Keratinocyte (primary cell): Measurements from ENCODE around the gene TSEN34. TPM values are rescaled to one million over a fixed set of nuclear protein-coding genes. Genes with fewer than 3 reads are reported as not detected.
"Not testable (repeated sequence)": the region's sequence is repeated elsewhere in the genome, so short reads cannot be mapped to it uniquely, and the experiment has no call there.

ENCODE experiments used
- DNase-seq: peaks from one replicate; pipeline ENCODE4 v3.0.0-alpha.2; 2011; ENCODE audit warnings: low read depth, missing footprints, low spot score
- FAIRE-seq: peaks from 2 replicates; lab custom pipeline; 2011; peaks lifted over from hg19 to GRCh38; lab: Jason Lieb, UNC
- H2AFZ ChIP-seq: 2 replicates; pipeline ENCODE4 v1.6.0; 2012; ENCODE audit warnings: low read length, control low read depth, inconsistent platforms; ENCODE audit not compliant: control insufficient read depth
- H3K27ac ChIP-seq: 2 replicates; pipeline ENCODE4 v1.5.1; 2011; ENCODE audit warnings: low read length; ENCODE audit not compliant: control insufficient read depth, insufficient read depth
- H3K27me3 ChIP-seq: 3 replicates; pipeline ENCODE4 v1.6.0; 2011; ENCODE audit warnings: low read length; ENCODE audit not compliant: control insufficient read depth, insufficient read depth; ENCODE audit errors: extremely low read depth
- H3K36me3 ChIP-seq, 2 experiments: 2 replicates in 1 of 2; 3 replicates in 1 of 2; pipeline ENCODE4 v1.5.1; 2011; ENCODE audit warnings: low read length in 2 of 2, mild to moderate bottlenecking in 1 of 2; ENCODE audit not compliant: control insufficient read depth in 2 of 2, insufficient read depth in 2 of 2; ENCODE audit errors: extremely low read depth in 1 of 2
- H3K4me1 ChIP-seq: 3 replicates; pipeline ENCODE4 v1.5.1; 2011; ENCODE audit warnings: low read length; ENCODE audit not compliant: control insufficient read depth, insufficient read depth; ENCODE audit errors: extremely low read depth
- H3K4me2 ChIP-seq: 3 replicates; pipeline ENCODE4 v1.6.0; 2011; ENCODE audit warnings: low read depth, low read length; ENCODE audit not compliant: control insufficient read depth, insufficient read depth; ENCODE audit errors: extremely low read depth
- H3K4me3 ChIP-seq, 3 experiments: fragments of 200-600 bp in 1 of 3; sonication (generic) in 1 of 3; 2 replicates in 2 of 3; 3 replicates in 1 of 3; pipeline ENCODE4 v1.5.1; 2011 to 2016; ENCODE audit warnings: low read length in 3 of 3, mild to moderate bottlenecking in 3 of 3, control low read depth in 2 of 3, inconsistent platforms in 1 of 3, low read depth in 1 of 3, mixed read lengths in 1 of 3, mixed run types in 1 of 3, moderate library complexity in 1 of 3; ENCODE audit not compliant: control insufficient read depth in 2 of 3, insufficient read depth in 2 of 3; ENCODE audit errors: extremely low read depth in 1 of 3
- H3K79me2 ChIP-seq: 2 replicates; pipeline ENCODE4 v1.6.0; 2012; ENCODE audit warnings: low read length; ENCODE audit not compliant: control insufficient read depth, insufficient read depth
- H3K9ac ChIP-seq: 3 replicates; pipeline ENCODE4 v1.6.0; 2011; ENCODE audit warnings: low read length; ENCODE audit not compliant: control insufficient read depth, insufficient read depth; ENCODE audit errors: extremely low read depth
- H3K9me1 ChIP-seq: 3 replicates; pipeline ENCODE4 v1.6.0; 2011; ENCODE audit warnings: low read length; ENCODE audit not compliant: control insufficient read depth, insufficient read depth; ENCODE audit errors: extremely low read depth
- H3K9me3 ChIP-seq: 2 replicates; pipeline ENCODE4 v1.5.1; 2012; ENCODE audit warnings: low read depth, low read length; ENCODE audit not compliant: control insufficient read depth
- H4K20me1 ChIP-seq: 3 replicates; pipeline ENCODE4 v1.6.0; 2011; ENCODE audit warnings: low read length; ENCODE audit not compliant: control insufficient read depth, insufficient read depth; ENCODE audit errors: extremely low read depth
- EZH2 ChIP-seq: IDR thresholded peaks from one replicate; pipeline ENCODE4 v1.6.1; 2012; ENCODE audit warnings: inconsistent platforms, mild to moderate bottlenecking, low read length, moderate library complexity
- dilution Hi-C: fragments of 300-500 bp; cut with MboI; formaldehyde crosslinking; loops from one replicate; pipeline ENCODE4 v1.7.0; 2020; ENCODE audit warnings: low sequenced_read_pairs; ENCODE audit not compliant: extremely low pct_ligation_motif_present
- polyA plus RNA-seq, 5 experiments: library from polyadenylated mRNA; depleted of rRNA in 3 of 5; stranded (reverse) in 3 of 5; stranded (forward) in 1 of 5; unstranded in 1 of 5; fragments of >200 nt; gene quantifications; 1 replicate in 1 of 5; 2 replicates in 3 of 5; 3 replicates in 1 of 5; pipeline versions ENCODE4 v1.2.1 to v1.2.3, GENCODE V29; 2011 to 2012; ENCODE audit warnings: missing spikeins in 2 of 5, low read depth in 1 of 5, low replicate concordance in 1 of 5
- TF ChIP-seq, protein P1 (sequence below), 3 experiments: IDR thresholded peaks in 1 of 3; conservative IDR thresholded peaks in 1 of 3; optimal IDR thresholded peaks in 1 of 3; 2 replicates in 2 of 3; 3 replicates in 1 of 3; pipeline versions ENCODE3 to v1.5.1; 2011; ENCODE audit warnings: low read length in 3 of 3, mild to moderate bottlenecking in 3 of 3, moderate library complexity in 2 of 3, control low read depth in 1 of 3, inconsistent platforms in 1 of 3; ENCODE audit not compliant: insufficient read depth in 2 of 3; ENCODE audit errors: extremely low read depth in 1 of 3

Gene TSEN34
- polyA plus RNA-seq, 1 donor (not counting 4 experiments of a cell fraction or from before 2014, with no cell fraction given), result 36.5 TPM

- Histone ChIP-seq H3K9me1 (no peaks in the 10 kb centered on the region), H3K36me3 (no peaks in the 10 kb centered on the region), H3K4me2 (no peak overlapping the region), H3K79me2 (no peaks in the 10 kb centered on the region), H2AFZ (no peak overlapping the region), H3K9ac (no peak overlapping the region), H3K4me1 (no peaks in the 10 kb centered on the region), H4K20me1 (no peaks in the 10 kb centered on the region), H3K9me3 (no peaks in the 10 kb centered on the region), H3K4me3 (no peak overlapping the region), H3K27ac (no peak overlapping the region), H3K27me3 (no peaks in the 10 kb centered on the region)
- no peak for DNase-seq
- dilution Hi-C loops, result no loop called here
- no peak for FAIRE-seq
- TF ChIP-seq, protein P1, sequence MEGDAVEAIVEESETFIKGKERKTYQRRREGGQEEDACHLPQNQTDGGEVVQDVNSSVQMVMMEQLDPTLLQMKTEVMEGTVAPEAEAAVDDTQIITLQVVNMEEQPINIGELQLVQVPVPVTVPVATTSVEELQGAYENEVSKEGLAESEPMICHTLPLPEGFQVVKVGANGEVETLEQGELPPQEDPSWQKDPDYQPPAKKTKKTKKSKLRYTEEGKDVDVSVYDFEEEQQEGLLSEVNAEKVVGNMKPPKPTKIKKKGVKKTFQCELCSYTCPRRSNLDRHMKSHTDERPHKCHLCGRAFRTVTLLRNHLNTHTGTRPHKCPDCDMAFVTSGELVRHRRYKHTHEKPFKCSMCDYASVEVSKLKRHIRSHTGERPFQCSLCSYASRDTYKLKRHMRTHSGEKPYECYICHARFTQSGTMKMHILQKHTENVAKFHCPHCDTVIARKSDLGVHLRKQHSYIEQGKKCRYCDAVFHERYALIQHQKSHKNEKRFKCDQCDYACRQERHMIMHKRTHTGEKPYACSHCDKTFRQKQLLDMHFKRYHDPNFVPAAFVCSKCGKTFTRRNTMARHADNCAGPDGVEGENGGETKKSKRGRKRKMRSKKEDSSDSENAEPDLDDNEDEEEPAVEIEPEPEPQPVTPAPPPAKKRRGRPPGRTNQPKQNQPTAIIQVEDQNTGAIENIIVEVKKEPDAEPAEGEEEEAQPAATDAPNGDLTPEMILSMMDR (optimal IDR thresholded peaks at IDR 0.05 in 1 of 3, IDR thresholded peaks at IDR 0.05 in 1 of 3, conservative IDR thresholded peaks at IDR 0.05 in 1 of 3; ENCODE audit: extremely low read depth in 1 of 3, insufficient read depth in 2 of 3, low read length in 3 of 3), result peak; percentile 82 to 99 (median 85)
- no peak for TF ChIP-seq EZH2
Observed at GRCh38 chr19:54231077-54231931, 40.2 kb downstream of the TSEN34 start.

- no peak overlapping the region for H3K4me2 ChIP-seq
- no peaks in the 10 kb centered on the region for H3K9me3 ChIP-seq
- no peaks in the 10 kb centered on the region for H4K20me1 ChIP-seq
- H3K9me1 ChIP-seq, result no peaks in the 10 kb centered on the region
- no peaks in the 10 kb centered on the region for H3K36me3 ChIP-seq
- H3K4me1 ChIP-seq, result no peaks in the 10 kb centered on the region
- DNase-seq, result no peak
- H3K4me3 ChIP-seq, result no peak overlapping the region
- TF ChIP-seq, protein P1 (optimal IDR thresholded peaks at IDR 0.05 in 1 of 3, IDR thresholded peaks at IDR 0.05 in 1 of 3, conservative IDR thresholded peaks at IDR 0.05 in 1 of 3; ENCODE audit: extremely low read depth in 1 of 3, insufficient read depth in 2 of 3, low read length in 3 of 3), result no peak
- TF ChIP-seq EZH2, result no peak
- no peak for FAIRE-seq
- no peaks in the 10 kb centered on the region for H3K79me2 ChIP-seq
- H3K27me3 ChIP-seq, result no peaks in the 10 kb centered on the region
- no peak overlapping the region for H3K27ac ChIP-seq
- H2AFZ ChIP-seq, result no peak overlapping the region
- dilution Hi-C loops, result no loop called here
- no peak overlapping the region for H3K9ac ChIP-seq
Observed at GRCh38 chr19:54233941-54234340, 42.8 kb downstream of the TSEN34 start.

DNA sequence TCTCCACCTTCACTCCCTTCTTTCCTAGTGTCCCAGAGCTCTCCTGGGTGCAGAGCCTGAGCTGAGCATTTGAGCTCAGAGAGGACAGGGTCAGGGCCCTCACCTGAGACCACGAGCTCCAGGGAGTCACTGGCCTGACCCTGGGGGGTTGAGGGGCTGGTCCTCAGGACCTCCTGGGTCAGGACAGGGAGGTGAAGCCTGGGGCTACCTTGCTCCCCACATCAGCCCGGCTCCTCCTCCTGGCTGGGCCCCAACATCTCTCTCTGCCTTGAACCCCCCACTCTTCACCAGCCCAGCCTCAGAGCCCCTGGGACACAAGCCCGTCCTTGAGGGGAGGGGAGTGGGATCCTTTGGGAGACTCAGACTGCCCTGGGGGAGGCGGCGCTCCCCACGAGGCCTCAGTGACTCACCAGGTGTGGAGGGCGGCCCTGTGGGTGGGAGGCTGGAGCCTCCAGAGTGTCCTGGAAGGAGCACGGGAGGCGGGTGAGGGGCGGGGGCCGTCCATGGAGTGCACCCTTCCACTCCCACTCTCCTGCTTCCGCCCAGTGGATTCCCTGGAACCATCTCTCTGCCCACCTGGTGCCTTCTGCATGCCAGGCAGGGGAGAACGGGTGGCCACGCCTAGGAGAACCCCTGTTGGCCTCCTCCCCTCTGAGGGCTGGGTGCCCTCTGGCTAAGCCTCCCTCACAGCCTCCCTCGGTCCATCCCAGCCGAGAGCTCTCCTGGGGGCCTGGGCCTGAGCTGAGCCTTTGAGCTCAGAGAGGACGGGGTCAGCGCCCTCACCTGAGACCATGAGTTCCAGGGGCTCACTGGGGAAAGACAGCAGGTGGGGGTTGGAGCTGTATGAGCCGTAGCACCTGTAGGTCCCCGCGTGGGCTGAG, 48.6 kb downstream of the TSEN34 start:
- H4K20me1 ChIP-seq, H3K9ac ChIP-seq, H3K36me3 ChIP-seq, H3K9me1 ChIP-seq, dilution Hi-C loops, H3K27ac ChIP-seq, H3K4me2 ChIP-seq, H3K4me3 ChIP-seq, H3K9me3 ChIP-seq, H3K27me3 ChIP-seq, FAIRE-seq, H3K79me2 ChIP-seq, H2AFZ ChIP-seq, H3K4me1 ChIP-seq, DNase-seq: not testable (repeated sequence)
